Endothelial cell of umbilical vein (primary cell): ENCODE results near the gene GAL3ST1. TPM values are rescaled to one million over a fixed set of nuclear protein-coding genes. Genes with fewer than 3 reads are reported as not detected.

Experiments
- BruUV-seq: library from RNA; stranded (reverse); fragments of 400-500 nt; replicated peaks from 2 replicates; lab custom pipeline; 2021; lab: Mats Ljungman, UMichigan
- CTCF ChIA-PET: fragments of 300-600, 350-600 bp; sonication (Branson Sonifier 250); formaldehyde crosslinking; loops from one replicate; lab custom pipeline; 2021; ENCODE audit warnings: antibody characterized with exemption, inconsistent platforms; lab: Charles Lee
- POLR2A ChIA-PET: fragments of 300-600, 350-600 bp; sonication (Branson Sonifier 250); formaldehyde crosslinking; loops from one replicate; lab custom pipeline; 2021; ENCODE audit warnings: antibody characterized with exemption, inconsistent platforms; lab: Charles Lee
- DNase-seq: peaks from one replicate; pipeline ENCODE4 v3.0.0-alpha.2; 2011; ENCODE audit warnings: low read depth, low spot score
- FAIRE-seq: peaks from 2 replicates; lab custom pipeline; 2011; peaks lifted over from hg19 to GRCh38; lab: Jason Lieb, UNC
- H2AFZ ChIP-seq: 2 replicates; pipeline ENCODE4 v1.6.0; 2012; ENCODE audit warnings: low read depth, low read length, control low read depth, inconsistent platforms
- H3K27ac ChIP-seq: 2 replicates; pipeline ENCODE4 v1.5.1; 2011; ENCODE audit warnings: low read depth, mild to moderate bottlenecking, control low read depth, low read length, moderate library complexity; ENCODE audit not compliant: insufficient read depth
- H3K27me3 ChIP-seq, 2 experiments: 2 replicates each; pipeline versions ENCODE4 v1.6.0 to v1.6.1; 2011; ENCODE audit warnings: low read length in 2 of 2, mixed read lengths in 1 of 2; ENCODE audit not compliant: control insufficient read depth in 2 of 2, insufficient read depth in 2 of 2
- H3K36me3 ChIP-seq, 2 experiments: 2 replicates in 1 of 2; 3 replicates in 1 of 2; pipeline ENCODE4 v1.5.1; 2011; ENCODE audit warnings: low read length in 2 of 2, mild to moderate bottlenecking in 1 of 2, moderate library complexity in 1 of 2; ENCODE audit not compliant: control insufficient read depth in 2 of 2, insufficient read depth in 2 of 2; ENCODE audit errors: extremely low read depth in 1 of 2
- H3K4me1 ChIP-seq: 3 replicates; pipeline ENCODE4 v1.5.1; 2011; ENCODE audit warnings: mild to moderate bottlenecking, low read length; ENCODE audit not compliant: control insufficient read depth, insufficient read depth; ENCODE audit errors: extremely low read depth
- H3K4me2 ChIP-seq: 2 replicates; pipeline ENCODE4 v1.6.1; 2011; ENCODE audit warnings: low read length, control low read depth, mixed read lengths; ENCODE audit not compliant: insufficient read depth
- H3K4me3 ChIP-seq, 3 experiments: fragments of 200-600 bp in 1 of 3; sonication (generic), shearing (Covaris generic) in 1 of 3; replicated peaks in 1 of 3; 2 replicates each; pipeline ENCODE4 v1.5.1; 2011 to 2016; ENCODE audit warnings: control low read depth in 3 of 3, low read length in 3 of 3, mild to moderate bottlenecking in 2 of 3, inconsistent platforms in 1 of 3, low read depth in 1 of 3, moderate library complexity in 1 of 3; ENCODE audit not compliant: insufficient read depth in 1 of 3
- H3K79me2 ChIP-seq: 2 replicates; pipeline ENCODE4 v1.6.0; 2012; ENCODE audit warnings: low read length, inconsistent platforms; ENCODE audit not compliant: control insufficient read depth, insufficient read depth
- H3K9ac ChIP-seq: replicated peaks from 2 replicates; pipeline ENCODE3; 2011; ENCODE audit warnings: low read length, control low read depth; ENCODE audit not compliant: insufficient read depth; ENCODE audit errors: extremely low read depth
- H3K9me1 ChIP-seq: replicated peaks from 3 replicates; pipeline ENCODE4 v1.6.0; 2011; ENCODE audit warnings: mild to moderate bottlenecking, low read length; ENCODE audit not compliant: control insufficient read depth, insufficient read depth; ENCODE audit errors: extremely low read depth
- H3K9me3 ChIP-seq: replicated peaks from 2 replicates; pipeline ENCODE4 v1.5.1; 2012; ENCODE audit warnings: low read length, inconsistent platforms; ENCODE audit not compliant: control insufficient read depth, insufficient read depth
- H4K20me1 ChIP-seq: replicated peaks from 2 replicates; pipeline ENCODE3; 2011; ENCODE audit warnings: mild to moderate bottlenecking, low read length; ENCODE audit not compliant: control insufficient read depth, insufficient read depth; ENCODE audit errors: extremely low read depth
- EZH2 ChIP-seq: IDR thresholded peaks from 2 replicates; pipeline ENCODE4 v1.6.1; 2012; ENCODE audit warnings: borderline replicate concordance, low read depth, mild to moderate bottlenecking, moderate library complexity, low read length, inconsistent platforms; ENCODE audit not compliant: severe bottlenecking
- FOS ChIP-seq: IDR thresholded peaks from 2 replicates; pipeline ENCODE4 v1.6.1; 2011; ENCODE audit warnings: mild to moderate bottlenecking, low read length, moderate library complexity, borderline replicate concordance; ENCODE audit not compliant: insufficient read depth
- GATA2 ChIP-seq: IDR thresholded peaks from 2 replicates; pipeline ENCODE4 v1.7.0; 2011; ENCODE audit warnings: low read depth, mild to moderate bottlenecking, moderate library complexity, mixed read lengths, low read length; ENCODE audit not compliant: insufficient read length, insufficient read depth
- JUN ChIP-seq: IDR thresholded peaks from 2 replicates; pipeline ENCODE4 v1.6.1; 2011; ENCODE audit warnings: borderline replicate concordance, low read depth; ENCODE audit not compliant: insufficient read length, insufficient read depth
- MYC ChIP-seq: IDR thresholded peaks from one replicate; pipeline ENCODE4 v1.6.1; 2011; ENCODE audit warnings: mild to moderate bottlenecking, low read depth, low read length
- POLR2A ChIP-seq: IDR thresholded peaks from 2 replicates; pipeline ENCODE4 v1.6.1; 2012; ENCODE audit warnings: low read depth, mild to moderate bottlenecking, control low read depth, low read length
- POLR2AphosphoS5 ChIP-seq: IDR thresholded peaks from 2 replicates; pipeline ENCODE4 v1.6.1; 2012; ENCODE audit warnings: low read depth, mild to moderate bottlenecking, control low read depth, low read length, moderate library complexity; ENCODE audit not compliant: insufficient read depth
- dilution Hi-C: fragments of 300-500 bp; cut with MboI; formaldehyde crosslinking; loops from one replicate; pipeline ENCODE4 v1.15.0; 2019; ENCODE audit warnings: low sequenced_read_pairs; ENCODE audit not compliant: extremely low pct_ligation_motif_present
- intact Hi-C: fragments of 100-400 bp; cut with micrococcal nuclease; formaldehyde crosslinking; loops from one replicate; pipeline ENCODE4 v1.10.0; 2022
- polyA plus RNA-seq, 4 experiments: library from polyadenylated mRNA; depleted of rRNA in 3 of 4; stranded (reverse) in 3 of 4; unstranded in 1 of 4; fragments of >200 nt; gene quantifications; 2 replicates each; pipeline versions ENCODE4 v1.2.1 to v1.2.3, GENCODE V29; 2011 to 2012; ENCODE audit warnings: missing spikeins in 1 of 4
- total RNA-seq: library from RNA; stranded (reverse); gene quantifications from 2 replicates; pipeline ENCODE4 v1.2.3, GENCODE V29; 2021
- TF ChIP-seq, protein P1 (sequence below), 2 donors: IDR thresholded peaks; 1 replicate in 1 of 2; 2 replicates in 1 of 2; pipeline ENCODE4 v1.5.1; 2011; ENCODE audit warnings: low read length in 2 of 2, mild to moderate bottlenecking in 2 of 2, moderate library complexity in 2 of 2, control low read depth in 1 of 2, inconsistent platforms in 1 of 2, low read depth in 1 of 2; ENCODE audit not compliant: insufficient read depth in 1 of 2; ENCODE audit errors: extremely low read depth in 1 of 2
- TF ChIP-seq, protein P2 (sequence below): IDR thresholded peaks from 2 replicates; pipeline ENCODE4 v1.6.1; 2011; ENCODE audit not compliant: insufficient read depth, insufficient read length

Gene GAL3ST1
- total and polyA plus RNA-seq, 2 donors (not counting 3 experiments of a cell fraction or from before 2014, with no cell fraction given): not detected

DNA sequence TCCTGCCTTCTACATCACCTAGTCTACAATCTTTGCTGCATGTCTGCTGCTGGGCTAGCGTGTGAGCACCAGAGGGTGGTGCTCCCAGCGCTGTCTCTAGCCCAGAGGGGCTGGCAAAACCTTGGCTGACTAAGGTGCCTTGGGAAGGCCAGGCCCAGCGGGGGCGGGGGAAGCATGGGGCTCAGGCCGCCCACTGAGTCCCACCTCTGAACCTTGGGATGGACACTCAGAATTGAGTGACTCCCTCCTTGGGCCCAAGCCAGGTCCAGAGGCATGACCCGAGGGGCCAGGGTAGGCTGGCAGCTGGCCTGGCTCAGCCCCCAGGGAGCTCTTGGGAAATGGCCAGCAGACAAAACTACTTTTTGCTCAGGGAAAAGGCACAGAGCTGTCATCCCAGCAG, 7.6 kb upstream of the GAL3ST1 start:
- no peaks in the 10 kb centered on the region for H3K9me3 ChIP-seq
- ChIA-PET CTCF (interaction anchor here (1.4 to 1.8 kb wide), 2 partner anchors 19 to 52 kb away, joined by 3 to 7 read pairs; no protein-coding TSS in a partner anchor), POLR2A (no interaction called here)
- H3K27ac ChIP-seq: no peak overlapping the region
- no peak overlapping the region for H2AFZ ChIP-seq
- H3K9ac ChIP-seq: no peak overlapping the region
- peaks cover 17% of the 10 kb centered on the region for H3K4me1 ChIP-seq
- no TSS peak for BruUV-seq
- no peak for DNase-seq
- intact Hi-C loops: no loop called here
- no peaks in the 10 kb centered on the region for H3K9me1 ChIP-seq
- H3K27me3 ChIP-seq: no peaks in the 10 kb centered on the region
- H3K4me2 ChIP-seq: no peak overlapping the region
- H4K20me1 ChIP-seq: no peaks in the 10 kb centered on the region
- dilution Hi-C loops: no loop called here
- no peaks in the 10 kb centered on the region for H3K79me2 ChIP-seq
- H3K4me3 ChIP-seq: no peak overlapping the region
- FAIRE-seq: no peak
- TF ChIP-seq POLR2A (no peak), GATA2 (no peak), JUN (no peak), MYC (no peak), POLR2AphosphoS5 (no peak), EZH2 (no peak), FOS (no peak)
- TF ChIP-seq, protein P1, sequence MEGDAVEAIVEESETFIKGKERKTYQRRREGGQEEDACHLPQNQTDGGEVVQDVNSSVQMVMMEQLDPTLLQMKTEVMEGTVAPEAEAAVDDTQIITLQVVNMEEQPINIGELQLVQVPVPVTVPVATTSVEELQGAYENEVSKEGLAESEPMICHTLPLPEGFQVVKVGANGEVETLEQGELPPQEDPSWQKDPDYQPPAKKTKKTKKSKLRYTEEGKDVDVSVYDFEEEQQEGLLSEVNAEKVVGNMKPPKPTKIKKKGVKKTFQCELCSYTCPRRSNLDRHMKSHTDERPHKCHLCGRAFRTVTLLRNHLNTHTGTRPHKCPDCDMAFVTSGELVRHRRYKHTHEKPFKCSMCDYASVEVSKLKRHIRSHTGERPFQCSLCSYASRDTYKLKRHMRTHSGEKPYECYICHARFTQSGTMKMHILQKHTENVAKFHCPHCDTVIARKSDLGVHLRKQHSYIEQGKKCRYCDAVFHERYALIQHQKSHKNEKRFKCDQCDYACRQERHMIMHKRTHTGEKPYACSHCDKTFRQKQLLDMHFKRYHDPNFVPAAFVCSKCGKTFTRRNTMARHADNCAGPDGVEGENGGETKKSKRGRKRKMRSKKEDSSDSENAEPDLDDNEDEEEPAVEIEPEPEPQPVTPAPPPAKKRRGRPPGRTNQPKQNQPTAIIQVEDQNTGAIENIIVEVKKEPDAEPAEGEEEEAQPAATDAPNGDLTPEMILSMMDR (IDR thresholded peaks at IDR 0.05; ENCODE audit: extremely low read depth in 1 of 2, insufficient read depth in 1 of 2, low read depth in 1 of 2, low read length in 2 of 2): no peak
- TF ChIP-seq, protein P2, sequence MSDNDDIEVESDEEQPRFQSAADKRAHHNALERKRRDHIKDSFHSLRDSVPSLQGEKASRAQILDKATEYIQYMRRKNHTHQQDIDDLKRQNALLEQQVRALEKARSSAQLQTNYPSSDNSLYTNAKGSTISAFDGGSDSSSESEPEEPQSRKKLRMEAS: no peak
- peaks cover 19 to 59% of the 10 kb centered on the region in 2 experiments for H3K36me3 ChIP-seq
